Natural killer cell (primary cell): ENCODE measurements around the gene EEA1. TPM values are rescaled to one million over a fixed set of nuclear protein-coding genes. Genes with fewer than 3 reads are reported as not detected.
A peak's percentile ranks its signal among the peaks of the same experiment; 100 is the strongest.

ENCODE experiments used
- ATAC-seq, 3 donors: fragments of 150-1000 bp in 2 of 3; fragments of 200-7000 bp in 1 of 3; cut with Tn5 transposase; 1 replicate in 1 of 3; 2 replicates in 2 of 3; pipeline ENCODE4 v1.10.0; 2021; ENCODE audit warnings: mild to moderate bottlenecking in 2 of 3, moderate library complexity in 2 of 3
- DNase-seq, 2 donors: peaks; one replicate each; pipeline versions ENCODE4 v3.0.0 to v3.0.0-alpha.2; 2013 to 2021; ENCODE audit warnings: mixed read lengths in 1 of 2
- H3K27ac ChIP-seq: one replicate; pipeline ENCODE4 v1.5.1; 2013; ENCODE audit warnings: mild to moderate bottlenecking, low read length
- H3K27me3 ChIP-seq: one replicate; pipeline ENCODE4 v1.6.1; 2013; ENCODE audit warnings: low read length; ENCODE audit not compliant: control insufficient read depth, insufficient read depth
- H3K36me3 ChIP-seq: one replicate; pipeline ENCODE4 v1.6.1; 2013; ENCODE audit warnings: low read length; ENCODE audit not compliant: control insufficient read depth, insufficient read depth
- H3K4me1 ChIP-seq: one replicate; pipeline ENCODE4 v1.6.1; 2013; ENCODE audit warnings: low read length; ENCODE audit not compliant: control insufficient read depth, insufficient read depth
- H3K4me3 ChIP-seq: one replicate; pipeline ENCODE4 v1.5.1; 2013; ENCODE audit warnings: low read length
- H3K9me3 ChIP-seq: one replicate; pipeline ENCODE4 v1.6.1; 2013; ENCODE audit warnings: low read length; ENCODE audit not compliant: control insufficient read depth, insufficient read depth
- H3K27ac Mint-ChIP-seq, 2 donors: one replicate each; pipeline ENCODE4 v1.8.0; 2022; ENCODE audit warnings: mild to moderate bottlenecking in 2 of 2, mixed read lengths in 2 of 2, moderate library complexity in 1 of 2
- H3K27me3 Mint-ChIP-seq, 2 donors: one replicate each; pipeline ENCODE4 v1.8.0; 2022; ENCODE audit warnings: low read depth in 2 of 2, mixed read lengths in 2 of 2
- H3K36me3 Mint-ChIP-seq: one replicate; pipeline ENCODE4 v1.8.0; 2022; ENCODE audit warnings: mixed read lengths
- H3K4me1 Mint-ChIP-seq, 2 donors: one replicate each; pipeline ENCODE4 v1.8.0; 2022; ENCODE audit warnings: mixed read lengths in 2 of 2
- H3K4me3 Mint-ChIP-seq: one replicate; pipeline ENCODE4 v1.8.0; 2022; ENCODE audit warnings: mild to moderate bottlenecking, moderate library complexity, mixed read lengths
- H3K9me3 Mint-ChIP-seq, 2 donors: one replicate each; pipeline ENCODE4 v1.8.0; 2022; ENCODE audit warnings: mixed read lengths in 2 of 2
- CTCF ChIP-seq: fragments of 200-600 bp; IDR thresholded peaks from one replicate; pipeline ENCODE4 v1.8.0; 2022; ENCODE audit warnings: antibody characterized with exemption
- WGBS: methylation state at CpG from one replicate; pipeline ENCODE4 v1.1.7; 2013; ENCODE audit warnings: missing lambda C conversion rate; ENCODE audit not compliant: insufficient coverage; 5-methylcytosine and 5-hydroxymethylcytosine counted together
- intact Hi-C: fragments of 100-400 bp; cut with micrococcal nuclease; formaldehyde crosslinking; loops from one replicate; pipeline ENCODE4 v1.14.2; 2022
- total RNA-seq, 4 donors: library from RNA; stranded (reverse); fragments of 120-200 nt in 1 of 4; gene quantifications; one replicate each; pipeline versions ENCODE4 v1.2.3 to v1.2.4, GENCODE V29; 2013 to 2022

The EEA1 gene
- total RNA-seq, 3 donors from 2014 or later (not counting 1 experiment from before 2014, with no cell fraction given): 15.0 to 20.0 (median 15.0) TPM

- no peak for TF ChIP-seq CTCF
- H3K27me3 Mint-ChIP-seq: peaks cover 6 to 7% of the 10 kb centered on the region in 2 donors
- Histone ChIP-seq H3K4me1 (peaks cover 6% of the 10 kb centered on the region), H3K36me3 (no peaks in the 10 kb centered on the region), H3K4me3 (no peak overlapping the region), H3K27ac (no peak overlapping the region), H3K9me3 (no peaks in the 10 kb centered on the region), H3K27me3 (no peaks in the 10 kb centered on the region)
- DNase-seq (no peak), ATAC-seq (no peak)
- H3K4me1 Mint-ChIP-seq: peaks cover 16% of the 10 kb centered on the region in 2 donors
- intact Hi-C loops: no loop called here
- H3K36me3 Mint-ChIP-seq: no peaks in the 10 kb centered on the region
- H3K9me3 Mint-ChIP-seq: peaks cover 0 to under 1% of the 10 kb centered on the region in 2 donors
- 85% methylated on average over 2 of the region's 5 CpGs for WGBS
- no peak overlapping the region for H3K4me3 Mint-ChIP-seq
- no peak overlapping the region for H3K27ac Mint-ChIP-seq
These were observed 166.3 kb downstream of the EEA1 start for GRCh38 chr12:92762773-92763172.

- H3K4me3 ChIP-seq: no peak overlapping the region
- ATAC-seq (no peak), DNase-seq (no peak)
- WGBS: 90% methylated on average over 3 of the region's 3 CpGs
- H3K36me3 ChIP-seq: no peaks in the 10 kb centered on the region
- no peak overlapping the region for H3K27ac ChIP-seq
- Mint-ChIP-seq H3K9me3 (peaks cover 0 to 2% of the 10 kb centered on the region in 2 donors), H3K27ac (no peak overlapping the region), H3K4me3 (no peak overlapping the region), H3K36me3 (no peaks in the 10 kb centered on the region), H3K4me1 (peaks cover 34% of the 10 kb centered on the region in 2 donors), H3K27me3 (peaks cover 6 to 7% of the 10 kb centered on the region in 2 donors)
- H3K27me3 ChIP-seq: no peaks in the 10 kb centered on the region
- peaks cover 12% of the 10 kb centered on the region for H3K4me1 ChIP-seq
- no peak for TF ChIP-seq CTCF
- intact Hi-C loops: no loop called here
- no peaks in the 10 kb centered on the region for H3K9me3 ChIP-seq
These were observed 169.3 kb downstream of the EEA1 start for GRCh38 chr12:92759634-92760268.

- intact Hi-C loops: no loop called here
- DNase-seq (peak in 1 of 2 donors; percentile 17), ATAC-seq (peak; percentile 81 to 97 (median 94))
- no peaks in the 10 kb centered on the region for H3K36me3 ChIP-seq
- H3K27ac ChIP-seq: no peak overlapping the region
- no peaks in the 10 kb centered on the region for H3K27me3 ChIP-seq
- peak overlapping the region; percentile 47 to 73 for H3K27ac Mint-ChIP-seq
- no peaks in the 10 kb centered on the region for H3K36me3 Mint-ChIP-seq
- no peak for TF ChIP-seq CTCF
- 42% methylated on average over 5 of the region's 5 CpGs for WGBS
- H3K4me1 ChIP-seq: peaks cover 12% of the 10 kb centered on the region
- peak overlapping the region; percentile 59 for H3K4me3 Mint-ChIP-seq
- H3K4me3 ChIP-seq: no peak overlapping the region
- H3K27me3 Mint-ChIP-seq: peaks cover 5 to 7% of the 10 kb centered on the region in 2 donors
- H3K9me3 ChIP-seq: no peaks in the 10 kb centered on the region
- peaks cover 0 to 2% of the 10 kb centered on the region in 2 donors for H3K9me3 Mint-ChIP-seq
- peaks cover 34% of the 10 kb centered on the region in 2 donors for H3K4me1 Mint-ChIP-seq
These were observed 171.4 kb downstream of the EEA1 start for GRCh38 chr12:92757597-92758121.
